ENCODE measurements around the gene ZNF462.

GRCh38 chr9:107008011-107008410 lies 145.0 kb downstream of the ZNF462 start:
- TF ChIP-seq CTCF (IDR thresholded peaks at IDR 0.05; ENCODE audit: low read depth, low read length, missing input control) (no peak), REST (IDR thresholded peaks at IDR 0.05) (no peak), EGR1 (IDR thresholded peaks at IDR 0.05; ENCODE audit: low read depth in 2 of 2) (no peak)

Measured in liver (tissue), 3 donors.